MM.1S (cell line): ENCODE results near the gene ZNF681.

Experiments used
- CTCF ChIP-seq: fragments of 300-600 bp; sonication (generic); IDR thresholded peaks from 2 replicates; pipeline ENCODE4 v1.5.1; 2016; ENCODE audit warnings: antibody characterized with exemption, low read length, mixed read lengths
- EZH2 ChIP-seq: fragments of 300-600 bp; sonication (generic); optimal IDR thresholded peaks from 2 replicates; pipeline ENCODE3; 2017; ENCODE audit warnings: low read depth, mild to moderate bottlenecking, antibody characterized with exemption, low read length, mixed read lengths

GRCh38 chr19:23769691-23770468 is 11.2 kb upstream of the ZNF681 start:
- no peak for TF ChIP-seq CTCF
- no peak for TF ChIP-seq EZH2
